Uterus (tissue), 2 donors: ENCODE data around the gene SPACA4.

ENCODE experiments used
- CTCF ChIP-seq, 4 experiments: fragments of 200-600 bp in 2 of 4; fragments of 450-650 bp in 2 of 4; sonication (generic) in 2 of 4; IDR thresholded peaks; one replicate each; pipeline ENCODE4 v1.5.1; 2016 to 2019; ENCODE audit warnings: antibody characterized with exemption in 4 of 4, mild to moderate bottlenecking in 2 of 4, moderate library complexity in 1 of 4
- POLR2A ChIP-seq, 2 donors: fragments of 450-650 bp; IDR thresholded peaks; one replicate each; pipeline ENCODE4 v1.6.1; 2016; ENCODE audit warnings: antibody characterized with exemption in 2 of 2, mild to moderate bottlenecking in 1 of 2, moderate library complexity in 1 of 2

GRCh38 chr19:48650974-48651682 lies 44.6 kb downstream of the SPACA4 start:
- no peak for TF ChIP-seq CTCF (IDR thresholded peaks at IDR 0.05)
- no peak for TF ChIP-seq POLR2A (IDR thresholded peaks at IDR 0.05)
